Keratinocyte (primary cell): Measurements from ENCODE around the gene ZNF254. TPM values are rescaled to one million over a fixed set of nuclear protein-coding genes. Genes with fewer than 3 reads are reported as not detected.

ENCODE experiments used
- DNase-seq: peaks from one replicate; pipeline ENCODE4 v3.0.0-alpha.2; 2011; ENCODE audit warnings: low read depth, missing footprints, low spot score
- FAIRE-seq: peaks from 2 replicates; lab custom pipeline; 2011; peaks lifted over from hg19 to GRCh38; lab: Jason Lieb, UNC
- H2AFZ ChIP-seq: 2 replicates; pipeline ENCODE4 v1.6.0; 2012; ENCODE audit warnings: low read length, control low read depth, inconsistent platforms; ENCODE audit not compliant: control insufficient read depth
- H3K27ac ChIP-seq: 2 replicates; pipeline ENCODE4 v1.5.1; 2011; ENCODE audit warnings: low read length; ENCODE audit not compliant: control insufficient read depth, insufficient read depth
- H3K27me3 ChIP-seq: 3 replicates; pipeline ENCODE4 v1.6.0; 2011; ENCODE audit warnings: low read length; ENCODE audit not compliant: control insufficient read depth, insufficient read depth; ENCODE audit errors: extremely low read depth
- H3K36me3 ChIP-seq, 2 experiments: 2 replicates in 1 of 2; 3 replicates in 1 of 2; pipeline ENCODE4 v1.5.1; 2011; ENCODE audit warnings: low read length in 2 of 2, mild to moderate bottlenecking in 1 of 2; ENCODE audit not compliant: control insufficient read depth in 2 of 2, insufficient read depth in 2 of 2; ENCODE audit errors: extremely low read depth in 1 of 2
- H3K4me1 ChIP-seq: 3 replicates; pipeline ENCODE4 v1.5.1; 2011; ENCODE audit warnings: low read length; ENCODE audit not compliant: control insufficient read depth, insufficient read depth; ENCODE audit errors: extremely low read depth
- H3K4me2 ChIP-seq: 3 replicates; pipeline ENCODE4 v1.6.0; 2011; ENCODE audit warnings: low read depth, low read length; ENCODE audit not compliant: control insufficient read depth, insufficient read depth; ENCODE audit errors: extremely low read depth
- H3K4me3 ChIP-seq, 3 experiments: fragments of 200-600 bp in 1 of 3; sonication (generic) in 1 of 3; 2 replicates in 2 of 3; 3 replicates in 1 of 3; pipeline ENCODE4 v1.5.1; 2011 to 2016; ENCODE audit warnings: low read length in 3 of 3, mild to moderate bottlenecking in 3 of 3, control low read depth in 2 of 3, inconsistent platforms in 1 of 3, low read depth in 1 of 3, mixed read lengths in 1 of 3, mixed run types in 1 of 3, moderate library complexity in 1 of 3; ENCODE audit not compliant: control insufficient read depth in 2 of 3, insufficient read depth in 2 of 3; ENCODE audit errors: extremely low read depth in 1 of 3
- H3K79me2 ChIP-seq: 2 replicates; pipeline ENCODE4 v1.6.0; 2012; ENCODE audit warnings: low read length; ENCODE audit not compliant: control insufficient read depth, insufficient read depth
- H3K9ac ChIP-seq: 3 replicates; pipeline ENCODE4 v1.6.0; 2011; ENCODE audit warnings: low read length; ENCODE audit not compliant: control insufficient read depth, insufficient read depth; ENCODE audit errors: extremely low read depth
- H3K9me1 ChIP-seq: 3 replicates; pipeline ENCODE4 v1.6.0; 2011; ENCODE audit warnings: low read length; ENCODE audit not compliant: control insufficient read depth, insufficient read depth; ENCODE audit errors: extremely low read depth
- H3K9me3 ChIP-seq: 2 replicates; pipeline ENCODE4 v1.5.1; 2012; ENCODE audit warnings: low read depth, low read length; ENCODE audit not compliant: control insufficient read depth
- H4K20me1 ChIP-seq: 3 replicates; pipeline ENCODE4 v1.6.0; 2011; ENCODE audit warnings: low read length; ENCODE audit not compliant: control insufficient read depth, insufficient read depth; ENCODE audit errors: extremely low read depth
- CTCF ChIP-seq, 3 experiments: IDR thresholded peaks in 1 of 3; conservative IDR thresholded peaks in 1 of 3; optimal IDR thresholded peaks in 1 of 3; 2 replicates in 2 of 3; 3 replicates in 1 of 3; pipeline versions ENCODE3 to v1.5.1; 2011; ENCODE audit warnings: low read length in 3 of 3, mild to moderate bottlenecking in 3 of 3, moderate library complexity in 2 of 3, control low read depth in 1 of 3, inconsistent platforms in 1 of 3; ENCODE audit not compliant: insufficient read depth in 2 of 3; ENCODE audit errors: extremely low read depth in 1 of 3
- EZH2 ChIP-seq: IDR thresholded peaks from one replicate; pipeline ENCODE4 v1.6.1; 2012; ENCODE audit warnings: inconsistent platforms, mild to moderate bottlenecking, low read length, moderate library complexity
- dilution Hi-C: fragments of 300-500 bp; cut with MboI; formaldehyde crosslinking; loops from one replicate; pipeline ENCODE4 v1.7.0; 2020; ENCODE audit warnings: low sequenced_read_pairs; ENCODE audit not compliant: extremely low pct_ligation_motif_present
- polyA plus RNA-seq, 5 experiments: library from polyadenylated mRNA; depleted of rRNA in 3 of 5; stranded (reverse) in 3 of 5; stranded (forward) in 1 of 5; unstranded in 1 of 5; fragments of >200 nt; gene quantifications; 1 replicate in 1 of 5; 2 replicates in 3 of 5; 3 replicates in 1 of 5; pipeline versions ENCODE4 v1.2.1 to v1.2.3, GENCODE V29; 2011 to 2012; ENCODE audit warnings: missing spikeins in 2 of 5, low read depth in 1 of 5, low replicate concordance in 1 of 5

ZNF254 gene
- polyA plus RNA-seq, 1 donor (not counting 4 experiments of a cell fraction or from before 2014, with no cell fraction given), result 5.7 TPM

DNA sequence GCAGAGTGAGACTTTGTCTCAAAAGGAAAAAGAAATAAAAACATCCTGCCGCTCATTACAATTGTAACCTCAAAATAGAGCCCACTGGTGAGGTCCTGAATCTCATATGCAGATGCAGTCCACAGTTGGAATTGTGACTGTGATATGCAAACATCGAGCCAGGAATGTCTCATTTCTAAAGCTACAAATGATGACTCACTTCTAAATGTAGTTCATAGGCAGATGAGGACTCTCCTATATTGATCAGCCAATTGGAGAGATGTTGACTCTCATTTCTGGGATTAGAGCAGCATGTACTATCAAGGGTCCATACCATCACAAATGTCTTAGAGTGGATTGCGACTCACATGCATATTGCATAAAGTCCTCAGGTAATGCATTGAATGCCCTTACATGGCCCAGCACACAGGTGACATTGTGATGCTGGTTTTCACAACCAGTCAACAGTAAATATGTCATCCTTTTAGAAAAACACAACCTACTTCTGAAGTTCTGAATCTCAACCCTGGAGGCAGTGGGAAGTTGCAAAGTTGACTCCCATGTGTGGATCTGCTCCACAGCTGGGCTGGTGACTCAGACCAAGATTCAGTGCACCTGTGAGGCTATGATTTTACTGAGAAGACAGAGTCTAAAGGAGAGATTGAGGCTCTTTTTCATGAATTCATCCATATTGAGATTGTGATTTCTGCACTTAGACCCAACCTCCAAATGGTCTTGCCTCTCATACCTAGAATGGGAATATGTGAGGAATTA lies 16.9 kb upstream of the ZNF254 start:
- no peak for FAIRE-seq
- dilution Hi-C loops, result no loop called here

GRCh38 chr19:24071078-24071477 lies 15.9 kb upstream of the ZNF254 start:
- H3K36me3 ChIP-seq, result no peaks in the 10 kb centered on the region

More for the DNA sequence above, 16.9 kb upstream of the ZNF254 start:
- Histone ChIP-seq H3K36me3 (no peaks in the 10 kb centered on the region), H3K4me3 (no peak overlapping the region), H3K4me2 (no peak overlapping the region), H3K79me2 (no peaks in the 10 kb centered on the region), H3K27ac (no peak overlapping the region), H4K20me1 (no peaks in the 10 kb centered on the region), H2AFZ (no peak overlapping the region), H3K9ac (no peak overlapping the region), H3K27me3 (no peaks in the 10 kb centered on the region), H3K9me3 (no peaks in the 10 kb centered on the region), H3K9me1 (no peaks in the 10 kb centered on the region), H3K4me1 (peaks cover 15% of the 10 kb centered on the region)
- DNase-seq, result no peak
- TF ChIP-seq CTCF (optimal IDR thresholded peaks at IDR 0.05 in 1 of 3, IDR thresholded peaks at IDR 0.05 in 1 of 3, conservative IDR thresholded peaks at IDR 0.05 in 1 of 3; ENCODE audit: extremely low read depth in 1 of 3, insufficient read depth in 2 of 3, low read length in 3 of 3) (no peak), EZH2 (no peak)

More at GRCh38 chr19:24071078-24071477, 15.9 kb upstream of the ZNF254 start:
- no peak for DNase-seq
- Histone ChIP-seq H3K4me3 (no peak overlapping the region), H3K27me3 (no peaks in the 10 kb centered on the region), H3K4me2 (no peak overlapping the region), H3K4me1 (peaks cover 15% of the 10 kb centered on the region), H4K20me1 (no peaks in the 10 kb centered on the region), H3K9ac (no peak overlapping the region), H3K79me2 (no peaks in the 10 kb centered on the region), H3K27ac (no peak overlapping the region), H2AFZ (no peak overlapping the region), H3K9me3 (no peaks in the 10 kb centered on the region), H3K9me1 (no peaks in the 10 kb centered on the region)
- dilution Hi-C loops, result no loop called here
- no peak for FAIRE-seq
- no peak for TF ChIP-seq EZH2
- TF ChIP-seq CTCF (optimal IDR thresholded peaks at IDR 0.05 in 1 of 3, IDR thresholded peaks at IDR 0.05 in 1 of 3, conservative IDR thresholded peaks at IDR 0.05 in 1 of 3; ENCODE audit: extremely low read depth in 1 of 3, insufficient read depth in 2 of 3, low read length in 3 of 3), result no peak
